NCI-H526 (cell line): ENCODE results near the gene B4GALT6.

Experiments
- DNase-seq, 2 experiments: peaks; one replicate each; lab custom pipeline; 2025; lab: John Stamatoyannopoulos, UW

The B4GALT6 gene

GRCh38 chr18:31595121-31595771 lies 89.1 kb downstream of the B4GALT6 start:
- no peak for DNase-seq

GRCh38 chr18:31592506-31593157 lies 91.7 kb downstream of the B4GALT6 start:
- no peak for DNase-seq

- DNase-seq, result no peak
Observed at GRCh38 chr18:31591628-31592027, 92.8 kb downstream of the B4GALT6 start, which contains the start of gene TTR. Gene TTR (plus strand): TSS chr18:31591877. CDS start chr18:31591903, 26 bp downstream.

DNA sequence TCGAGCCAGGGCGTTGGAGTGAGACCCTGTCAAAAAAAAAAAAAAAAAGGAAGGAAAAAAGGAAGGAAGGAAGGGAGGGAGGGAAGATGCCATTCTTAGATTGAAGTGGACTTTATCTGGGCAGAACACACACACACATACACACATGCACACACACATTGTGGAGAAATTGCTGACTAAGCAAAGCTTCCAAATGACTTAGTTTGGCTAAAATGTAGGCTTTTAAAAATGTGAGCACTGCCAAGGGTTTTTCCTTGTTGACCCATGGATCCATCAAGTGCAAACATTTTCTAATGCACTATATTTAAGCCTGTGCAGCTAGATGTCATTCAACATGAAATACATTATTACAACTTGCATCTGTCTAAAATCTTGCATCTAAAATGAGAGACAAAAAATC lies 93.3 kb downstream of the B4GALT6 start:
- DNase-seq, result no peak

DNA sequence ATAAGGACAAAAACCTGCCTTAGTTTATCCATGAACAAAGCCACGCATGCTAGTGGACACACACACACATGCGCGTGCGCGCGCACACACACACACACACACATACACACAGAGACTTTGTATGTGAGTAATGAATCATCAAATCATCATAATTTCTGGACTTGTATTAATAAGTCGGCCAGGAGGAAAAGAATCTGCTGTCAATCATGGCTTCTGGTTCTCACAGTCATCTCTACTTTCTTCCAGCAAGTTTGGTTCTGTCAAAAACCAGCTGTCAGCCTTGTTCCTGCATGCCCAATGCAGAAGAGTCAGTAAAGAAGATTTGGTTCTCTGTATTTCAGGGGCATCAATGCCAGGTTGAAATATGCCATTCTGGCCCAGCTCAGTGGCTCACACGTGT lies 93.8 kb downstream of the B4GALT6 start:
- no peak for DNase-seq

DNA sequence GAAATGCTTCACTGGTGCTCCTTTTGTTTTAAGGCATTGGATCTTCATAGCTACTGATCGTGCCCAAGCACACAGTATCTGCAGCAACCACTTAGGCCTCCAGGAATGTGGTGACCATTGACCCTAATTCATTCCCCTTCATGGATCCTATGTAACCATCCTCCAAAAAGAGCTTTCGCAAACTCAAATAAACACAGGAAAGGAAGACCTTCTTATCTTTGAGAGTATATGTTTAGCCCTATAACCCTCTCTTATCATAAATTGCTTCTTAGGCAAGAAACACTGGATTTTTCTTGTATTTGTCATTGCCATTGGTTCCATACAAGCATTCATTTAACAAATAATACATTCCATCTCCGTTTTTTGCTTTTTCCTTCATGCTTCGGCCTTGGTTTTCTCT lies 96.9 kb downstream of the B4GALT6 start:
- no peak for DNase-seq

- no peak for DNase-seq
Observed at GRCh38 chr18:31586616-31587015, 97.8 kb downstream of the B4GALT6 start.

DNA sequence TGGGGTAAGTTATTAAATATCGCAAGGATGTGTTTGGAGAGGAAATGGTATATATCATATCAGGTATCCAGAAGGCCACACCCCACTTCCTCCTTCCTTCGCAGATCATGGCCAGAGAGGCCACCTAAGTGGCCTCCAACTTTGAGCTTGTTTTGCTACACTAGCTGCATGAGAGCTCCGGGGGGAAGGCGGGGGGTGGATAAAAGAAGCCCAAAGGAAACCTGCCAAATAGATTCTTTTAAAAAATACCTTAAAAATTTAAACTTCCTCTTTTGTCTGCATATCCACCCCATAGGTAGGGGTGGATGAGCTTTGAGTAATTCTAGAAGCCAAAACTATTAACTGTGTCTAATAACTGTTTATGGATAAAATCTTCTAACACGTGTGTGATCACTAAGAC lies 98.4 kb downstream of the B4GALT6 start:
- no peak for DNase-seq

DNA sequence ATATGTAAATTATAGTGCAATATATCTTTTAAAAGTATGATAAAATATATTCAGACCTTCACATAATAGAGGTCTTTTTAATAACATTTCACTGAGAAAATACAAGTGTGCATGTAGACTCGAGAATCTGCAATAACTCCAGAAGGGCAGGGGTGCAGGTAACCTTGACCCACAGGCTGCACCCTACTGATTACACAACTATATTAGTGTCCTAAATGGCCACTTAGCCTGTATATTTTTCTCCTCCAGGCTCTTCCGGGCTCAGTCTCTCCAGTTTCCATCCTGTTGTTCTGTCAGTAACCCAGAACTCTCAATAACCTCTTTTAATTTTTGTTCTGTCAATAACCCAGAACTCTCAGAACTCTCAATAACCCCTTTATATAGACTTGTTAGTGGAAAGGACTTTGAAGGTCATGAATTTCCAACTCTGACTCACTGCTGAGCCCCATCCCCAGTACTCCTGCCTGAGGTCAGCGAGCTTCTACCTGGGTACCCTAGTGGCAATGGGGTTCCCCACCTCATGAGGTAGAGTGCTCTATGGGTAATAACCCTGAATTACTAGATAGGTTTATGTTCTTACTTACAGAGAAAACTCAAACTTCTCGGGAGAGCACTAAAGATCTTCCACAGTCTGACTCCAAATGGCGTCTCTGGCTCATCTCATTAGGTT lies 101.1 kb downstream of the B4GALT6 start:
- no peak for DNase-seq

DNA sequence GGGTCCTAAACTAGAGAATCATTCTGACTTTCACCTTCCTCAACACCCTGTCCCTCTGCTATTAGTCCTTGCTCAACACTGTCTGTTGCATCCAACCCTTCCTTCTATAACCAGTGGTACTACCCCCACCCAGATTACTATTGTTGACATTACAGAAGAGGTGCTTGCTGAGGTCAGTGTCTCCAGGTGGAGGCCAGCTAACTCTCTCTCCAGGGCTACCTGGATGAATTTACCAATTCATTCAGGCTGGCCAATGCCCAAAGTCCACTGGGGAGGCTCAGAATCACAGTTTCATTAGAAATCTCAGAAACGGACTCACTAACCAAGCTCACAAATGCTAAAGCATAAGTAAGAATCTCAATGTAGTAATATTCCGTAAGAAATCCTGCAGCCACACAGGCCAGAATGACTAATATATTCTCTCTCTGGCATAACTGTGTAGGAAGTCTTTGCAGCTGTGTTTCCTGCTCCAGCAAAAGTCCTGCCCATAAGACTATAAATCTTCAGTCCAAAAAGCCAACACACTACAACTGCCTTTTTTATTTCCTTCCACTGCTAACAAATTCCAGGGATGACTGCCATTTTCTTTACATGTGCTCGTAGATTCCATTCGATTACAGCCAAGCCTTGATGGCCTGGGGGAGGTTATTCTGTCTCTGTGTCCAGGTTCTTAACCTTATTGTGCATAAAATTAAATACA lies 102.7 kb downstream of the B4GALT6 start:
- no peak for DNase-seq

GRCh38 chr18:31579375-31579774 lies 105.0 kb downstream of the B4GALT6 start:
- no peak for DNase-seq

- DNase-seq, result no peak
Observed at GRCh38 chr18:31578126-31578525, 106.3 kb downstream of the B4GALT6 start.

- DNase-seq, result no peak
Observed at GRCh38 chr18:31577195-31577594, 107.2 kb downstream of the B4GALT6 start.

DNA sequence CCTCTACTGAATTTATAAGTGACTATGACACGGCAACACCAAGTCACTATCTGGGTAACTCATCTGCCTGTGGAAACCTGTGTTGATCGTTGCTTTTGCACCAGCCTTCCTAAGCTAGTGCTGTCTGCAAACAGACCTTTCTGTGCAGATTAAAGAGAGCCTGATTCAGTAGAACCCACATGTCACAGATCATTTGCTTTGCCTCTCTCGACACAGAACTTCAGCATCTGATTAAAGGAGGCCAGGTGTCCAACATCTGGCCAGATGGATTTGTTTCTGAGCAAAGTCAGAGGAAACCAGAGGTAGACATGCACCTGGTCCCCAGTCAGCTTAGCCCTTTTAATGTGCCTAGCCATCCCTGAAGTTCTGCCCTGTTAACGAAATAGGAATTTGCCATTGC lies 107.7 kb downstream of the B4GALT6 start:
- DNase-seq, result peak in 1 of 2 experiments; percentile 32

DNA sequence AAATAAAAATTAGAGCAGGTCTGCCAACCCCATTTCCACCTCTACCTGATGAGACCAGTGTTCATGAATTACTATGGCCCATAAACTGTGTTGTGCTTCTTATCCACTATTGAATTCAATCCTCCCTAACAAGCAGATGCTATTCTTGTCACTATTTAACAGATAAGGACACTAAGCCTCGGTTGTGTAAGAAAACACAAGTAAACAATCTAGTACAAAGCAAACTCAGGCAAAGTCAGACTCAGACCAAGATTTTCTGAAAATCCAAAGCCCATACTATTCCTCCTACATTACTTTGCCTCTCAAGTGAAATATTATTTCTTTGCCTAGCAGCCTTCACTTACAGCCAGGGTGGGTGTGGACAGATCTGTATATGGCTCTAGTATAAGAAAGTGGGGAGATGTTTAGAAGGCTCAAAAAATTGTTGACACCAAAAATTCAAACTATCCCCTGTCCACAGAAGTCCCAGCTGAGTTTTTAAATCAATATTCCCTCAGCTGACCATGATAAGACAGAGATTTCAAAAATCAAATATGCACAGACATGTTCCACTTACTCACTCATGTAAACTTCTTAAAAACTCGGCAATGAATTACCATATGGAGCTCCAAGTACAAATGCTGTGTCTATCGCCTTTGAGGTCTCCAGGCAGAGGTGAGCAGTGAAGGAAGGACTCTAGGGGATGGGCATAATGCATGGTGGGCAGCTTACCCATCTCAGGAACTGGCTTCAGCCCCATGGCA lies 108.7 kb downstream of the B4GALT6 start:
- no peak for DNase-seq

GRCh38 chr18:31574359-31574758 lies 110.0 kb downstream of the B4GALT6 start:
- no peak for DNase-seq
